Smooth muscle cell (in vitro differentiated cells): Measurements from ENCODE around the gene CLDN8. TPM values are rescaled to one million over a fixed set of nuclear protein-coding genes. Genes with fewer than 3 reads are reported as not detected.

ENCODE experiments used
- DNase-seq: peaks from one replicate; lab custom pipeline; 2025; ENCODE audit not compliant: unreplicated experiment; lab: John Stamatoyannopoulos, UW
- H2AFZ ChIP-seq: fragments of 200-600 bp; sonication (generic); 2 replicates; pipeline ENCODE4 v1.6.0; 2016; ENCODE audit warnings: antibody characterized with exemption, low read depth, mild to moderate bottlenecking
- H3F3A ChIP-seq: fragments of 200-600 bp; sonication (generic); 2 replicates; pipeline ENCODE4 v1.6.0; 2017; ENCODE audit warnings: antibody characterized with exemption, low read depth
- H3K27ac ChIP-seq: fragments of 200-600 bp; sonication (generic); 2 replicates; pipeline ENCODE4 v1.5.1; 2016; ENCODE audit warnings: low read depth, mild to moderate bottlenecking
- H3K27me3 ChIP-seq: fragments of 200-600 bp; sonication (generic); 2 replicates; pipeline ENCODE4 v1.6.1; 2016; ENCODE audit warnings: low read depth, mild to moderate bottlenecking
- H3K36me3 ChIP-seq: fragments of 200-600 bp; sonication (generic); 2 replicates; pipeline ENCODE4 v1.5.1; 2016; ENCODE audit warnings: low read depth
- H3K4me1 ChIP-seq: fragments of 200-600 bp; sonication (generic); 2 replicates; pipeline ENCODE4 v1.5.1; 2016; ENCODE audit warnings: low read depth
- H3K4me2 ChIP-seq: fragments of 200-600 bp; sonication (generic); 2 replicates; pipeline ENCODE4 v1.6.0; 2016; ENCODE audit warnings: mild to moderate bottlenecking
- H3K4me3 ChIP-seq: fragments of 200-600 bp; sonication (generic); 2 replicates; pipeline ENCODE4 v1.5.1; 2016; ENCODE audit warnings: mild to moderate bottlenecking
- H3K79me2 ChIP-seq: fragments of 200-600 bp; sonication (generic); 2 replicates; pipeline ENCODE4 v1.6.0; 2016; ENCODE audit warnings: low read depth, mild to moderate bottlenecking
- H3K9ac ChIP-seq: fragments of 200-600 bp; sonication (generic); 2 replicates; pipeline ENCODE4 v1.6.0; 2016; ENCODE audit warnings: low read depth
- H3K9me3 ChIP-seq: fragments of 200-600 bp; sonication (generic); replicated peaks from 2 replicates; pipeline ENCODE4 v1.5.1; 2016; ENCODE audit warnings: low read depth
- H4K20me1 ChIP-seq: fragments of 200-600 bp; sonication (generic); 2 replicates; pipeline ENCODE4 v1.6.0; 2016; ENCODE audit warnings: low read depth
- whole genome bisulfite sequencing: methylation state at CpG from one replicate; pipeline ENCODE4 v1.1.7; 2016; ENCODE audit warnings: low lambda C conversion rate; 5-methylcytosine and 5-hydroxymethylcytosine counted together
- polyA plus RNA-seq: library from polyadenylated mRNA; unstranded; fragments of >200 nt; fragmentation: Nextera tagmentation; extraction: Ambion mirVana; gene quantifications from 2 replicates; pipeline ENCODE4 v1.2.1, GENCODE V29; 2016
- total RNA-seq: library from RNA; depleted of rRNA; stranded (reverse); fragments of >200 nt; gene quantifications from 2 replicates; pipeline ENCODE4 v1.2.3, GENCODE V29; 2014
- TF ChIP-seq, protein P1 (sequence below): fragments of 200-600 bp; sonication (generic); IDR thresholded peaks from 2 replicates; pipeline ENCODE4 v1.5.1; 2017; ENCODE audit warnings: borderline replicate concordance, mild to moderate bottlenecking, antibody characterized with exemption; ENCODE audit not compliant: insufficient read depth, poor library complexity, severe bottlenecking

The CLDN8 gene
- total and polyA plus RNA-seq, 2 experiments from 2014 or later, result not detected

- Histone ChIP-seq H2AFZ (no peak overlapping the region), H3K4me1 (no peaks in the 10 kb centered on the region), H4K20me1 (no peaks in the 10 kb centered on the region), H3F3A (no peaks in the 10 kb centered on the region), H3K4me3 (no peak overlapping the region), H3K27me3 (no peaks in the 10 kb centered on the region), H3K9me3 (no peaks in the 10 kb centered on the region), H3K36me3 (no peaks in the 10 kb centered on the region), H3K79me2 (no peaks in the 10 kb centered on the region), H3K4me2 (no peak overlapping the region), H3K9ac (no peak overlapping the region), H3K27ac (no peak overlapping the region)
- DNase-seq, result no peak
- 86% methylated on average over 1 of the region's 1 CpG for WGBS
- TF ChIP-seq, protein P1, sequence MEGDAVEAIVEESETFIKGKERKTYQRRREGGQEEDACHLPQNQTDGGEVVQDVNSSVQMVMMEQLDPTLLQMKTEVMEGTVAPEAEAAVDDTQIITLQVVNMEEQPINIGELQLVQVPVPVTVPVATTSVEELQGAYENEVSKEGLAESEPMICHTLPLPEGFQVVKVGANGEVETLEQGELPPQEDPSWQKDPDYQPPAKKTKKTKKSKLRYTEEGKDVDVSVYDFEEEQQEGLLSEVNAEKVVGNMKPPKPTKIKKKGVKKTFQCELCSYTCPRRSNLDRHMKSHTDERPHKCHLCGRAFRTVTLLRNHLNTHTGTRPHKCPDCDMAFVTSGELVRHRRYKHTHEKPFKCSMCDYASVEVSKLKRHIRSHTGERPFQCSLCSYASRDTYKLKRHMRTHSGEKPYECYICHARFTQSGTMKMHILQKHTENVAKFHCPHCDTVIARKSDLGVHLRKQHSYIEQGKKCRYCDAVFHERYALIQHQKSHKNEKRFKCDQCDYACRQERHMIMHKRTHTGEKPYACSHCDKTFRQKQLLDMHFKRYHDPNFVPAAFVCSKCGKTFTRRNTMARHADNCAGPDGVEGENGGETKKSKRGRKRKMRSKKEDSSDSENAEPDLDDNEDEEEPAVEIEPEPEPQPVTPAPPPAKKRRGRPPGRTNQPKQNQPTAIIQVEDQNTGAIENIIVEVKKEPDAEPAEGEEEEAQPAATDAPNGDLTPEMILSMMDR, result no peak
Measured at GRCh38 chr21:30251781-30252180, 35.9 kb upstream of the CLDN8 start.

DNA sequence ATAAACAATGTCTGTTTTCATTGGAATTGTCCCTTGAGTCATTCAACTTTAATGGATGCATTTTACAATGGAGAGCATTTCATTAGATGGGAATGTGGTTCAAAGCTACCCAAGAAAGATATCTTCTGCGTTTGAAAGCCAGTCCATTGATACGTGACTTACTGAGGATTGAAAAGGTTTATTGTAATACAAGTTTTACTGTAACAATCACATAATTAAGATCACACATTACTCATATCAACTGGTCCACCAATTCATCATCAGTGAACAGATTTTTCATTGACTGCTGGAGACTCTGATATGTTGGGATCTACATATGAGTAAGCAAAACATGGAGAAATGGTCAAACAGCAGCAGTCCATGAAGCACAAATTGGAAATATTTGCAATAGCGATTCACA lies 34.0 kb upstream of the CLDN8 start:
- Histone ChIP-seq H2AFZ (no peak overlapping the region), H3K27me3 (no peaks in the 10 kb centered on the region), H3K79me2 (no peaks in the 10 kb centered on the region), H3K4me1 (no peaks in the 10 kb centered on the region), H3F3A (no peaks in the 10 kb centered on the region), H3K4me3 (no peak overlapping the region), H3K27ac (no peak overlapping the region), H3K9me3 (no peaks in the 10 kb centered on the region), H4K20me1 (no peaks in the 10 kb centered on the region), H3K4me2 (no peak overlapping the region), H3K36me3 (no peaks in the 10 kb centered on the region), H3K9ac (no peak overlapping the region)
- DNase-seq, result no peak
- WGBS, result 51% methylated on average over 3 of the region's 3 CpGs
- TF ChIP-seq, protein P1, result no peak

GRCh38 chr21:30248844-30249243 lies 32.9 kb upstream of the CLDN8 start:
- no peak for DNase-seq
- 95% methylated on average over 9 of the region's 9 CpGs for WGBS
- H3K9ac ChIP-seq, result no peak overlapping the region
- no peak overlapping the region for H2AFZ ChIP-seq
- H3K27me3 ChIP-seq, result no peaks in the 10 kb centered on the region
- H3K9me3 ChIP-seq, result no peaks in the 10 kb centered on the region
- no peaks in the 10 kb centered on the region for H3K79me2 ChIP-seq
- no peaks in the 10 kb centered on the region for H3F3A ChIP-seq
- no peaks in the 10 kb centered on the region for H4K20me1 ChIP-seq
- H3K4me2 ChIP-seq, result no peak overlapping the region
- H3K4me1 ChIP-seq, result no peaks in the 10 kb centered on the region
- TF ChIP-seq, protein P1, result no peak
- no peak overlapping the region for H3K4me3 ChIP-seq
- no peaks in the 10 kb centered on the region for H3K36me3 ChIP-seq
- no peak overlapping the region for H3K27ac ChIP-seq

DNA sequence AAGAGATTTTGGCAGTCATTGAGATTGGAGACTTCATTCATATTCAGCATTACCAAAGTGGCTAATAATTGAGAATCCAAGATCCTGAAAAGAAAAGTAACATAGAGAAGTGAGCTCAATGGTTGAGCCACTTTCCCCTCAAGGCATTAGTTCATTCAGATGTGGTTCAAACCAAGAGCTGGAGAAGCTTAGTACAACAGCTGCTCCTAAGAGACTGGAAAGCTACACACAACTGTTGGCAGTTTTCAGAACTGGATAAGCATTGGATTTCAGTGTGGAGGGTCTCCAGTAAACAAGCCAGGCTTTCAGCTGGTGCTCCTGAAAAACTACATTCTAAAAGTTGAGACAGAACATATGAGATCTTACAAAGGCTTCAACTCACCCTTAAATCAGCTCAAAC lies 29.2 kb upstream of the CLDN8 start:
- Histone ChIP-seq H3K27me3 (no peaks in the 10 kb centered on the region), H3K4me2 (no peak overlapping the region), H3K9me3 (no peaks in the 10 kb centered on the region), H3K36me3 (no peaks in the 10 kb centered on the region), H3K4me1 (no peaks in the 10 kb centered on the region), H3K79me2 (no peaks in the 10 kb centered on the region), H3F3A (no peaks in the 10 kb centered on the region), H3K27ac (no peak overlapping the region), H3K9ac (no peak overlapping the region), H4K20me1 (no peaks in the 10 kb centered on the region), H3K4me3 (no peak overlapping the region), H2AFZ (no peak overlapping the region)
- TF ChIP-seq, protein P1, result no peak
- DNase-seq, result no peak
